Measurements from ENCODE around the gene LDHB. TPM values are rescaled to one million over a fixed set of nuclear protein-coding genes. Genes with fewer than 3 reads are reported as not detected.

The LDHB gene
- total RNA-seq, 1 experiment from 2014 or later, result 2,316 TPM

DNA sequence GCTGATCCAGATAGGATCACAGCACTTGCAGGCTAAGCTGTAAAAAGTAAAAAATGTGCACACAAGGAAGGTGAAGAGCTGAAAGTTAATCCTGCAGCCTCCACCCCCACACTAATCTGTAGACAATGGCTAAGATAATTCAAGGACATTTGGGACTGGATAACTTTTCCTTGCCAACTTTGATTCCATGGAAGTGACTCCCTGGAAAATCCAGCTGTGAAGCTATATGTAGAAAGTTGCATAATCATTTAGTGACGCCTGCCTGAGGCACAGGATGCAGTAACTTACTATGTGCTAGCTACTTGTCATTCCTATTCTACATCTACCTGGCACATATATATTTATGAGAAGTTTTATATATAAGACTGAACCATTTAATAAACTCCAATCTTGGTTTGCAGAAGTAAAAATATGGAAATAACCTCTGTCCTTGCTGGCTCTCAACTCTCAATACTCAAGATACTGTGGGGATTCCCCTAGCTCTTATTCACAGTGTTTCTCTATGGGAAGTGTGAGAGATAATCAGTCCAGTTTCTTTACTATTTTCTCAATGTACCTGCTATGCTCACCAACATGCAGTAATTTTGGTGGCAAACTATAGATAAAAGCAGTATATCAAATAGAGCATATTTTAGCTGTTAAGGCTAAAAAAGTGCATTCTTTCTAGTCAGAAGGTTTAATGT lies 14.8 kb downstream of the LDHB start:
- H3K36me3 ChIP-seq, result peaks cover 93% of the 10 kb centered on the region
- DNase-seq, result no peak
- H3K4me3 ChIP-seq, result no peak overlapping the region
- H3K27me3 ChIP-seq, result no peaks in the 10 kb centered on the region
- no peaks in the 10 kb centered on the region for H3K9me3 ChIP-seq

DNA sequence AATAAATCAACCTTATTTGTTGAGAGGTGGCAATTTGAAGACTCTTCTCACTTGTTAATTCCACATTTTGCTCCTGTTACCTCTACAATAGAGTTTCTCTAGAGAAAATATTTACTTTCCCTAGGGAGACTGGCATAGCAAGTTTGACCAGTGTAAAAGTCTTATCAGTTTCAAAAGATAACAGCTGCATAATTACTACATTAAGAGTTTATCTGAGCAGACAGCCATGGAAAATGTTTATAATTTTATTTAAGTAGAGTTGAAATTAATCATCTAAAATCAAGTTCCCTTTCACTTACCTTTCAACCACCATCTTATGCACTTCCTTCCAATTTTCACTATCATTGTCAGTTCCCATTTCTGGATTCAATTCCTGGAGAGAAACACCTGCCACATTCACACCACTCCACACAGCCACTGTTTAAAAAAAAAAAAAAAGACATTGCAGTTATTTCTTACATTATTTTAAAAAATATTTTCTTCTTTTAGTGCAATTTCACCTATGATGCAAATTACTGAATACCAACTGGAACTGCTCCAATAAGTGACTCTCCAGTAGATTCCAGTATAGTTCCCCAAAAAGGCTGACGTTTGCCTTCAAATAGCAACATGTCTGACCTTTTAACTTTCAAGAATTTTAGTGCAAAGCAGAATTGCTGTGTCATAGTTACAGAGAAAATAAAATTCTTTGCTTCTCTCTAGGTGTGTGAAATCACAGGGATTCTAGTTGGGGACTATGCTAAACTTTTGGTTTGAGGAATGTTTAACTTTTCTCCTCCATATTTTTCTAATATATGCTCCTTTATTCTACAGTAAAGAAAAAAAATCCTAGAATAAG lies 19.4 kb downstream of the LDHB start:
- no peak for DNase-seq
- no peak overlapping the region for H3K4me3 ChIP-seq
- no peaks in the 10 kb centered on the region for H3K9me3 ChIP-seq
- H3K27me3 ChIP-seq, result no peaks in the 10 kb centered on the region
- H3K36me3 ChIP-seq, result peaks cover 95% of the 10 kb centered on the region

DNA sequence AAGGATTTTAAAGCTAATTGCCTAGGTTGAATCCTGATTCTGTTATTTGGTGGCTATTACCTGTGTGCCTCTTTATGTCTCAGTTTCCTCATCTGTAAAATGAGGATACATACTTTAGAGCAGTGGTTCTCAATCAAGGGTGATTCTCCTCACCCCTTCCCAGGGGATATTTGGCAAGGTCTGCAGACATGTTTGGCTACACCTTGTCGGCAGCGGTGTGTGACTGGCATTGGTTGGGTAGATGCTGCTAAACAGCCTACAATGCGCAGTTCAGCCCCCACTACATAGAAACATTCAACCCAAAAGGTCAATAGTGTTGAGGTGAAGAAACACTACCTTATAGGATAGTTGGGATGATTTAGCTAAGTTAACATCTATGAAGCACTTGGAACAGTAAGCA lies 23.4 kb downstream of the LDHB start:
- Histone ChIP-seq H3K36me3 (peaks cover 59% of the 10 kb centered on the region), H3K4me3 (no peak overlapping the region)
- DNase-seq, result no peak

DNA sequence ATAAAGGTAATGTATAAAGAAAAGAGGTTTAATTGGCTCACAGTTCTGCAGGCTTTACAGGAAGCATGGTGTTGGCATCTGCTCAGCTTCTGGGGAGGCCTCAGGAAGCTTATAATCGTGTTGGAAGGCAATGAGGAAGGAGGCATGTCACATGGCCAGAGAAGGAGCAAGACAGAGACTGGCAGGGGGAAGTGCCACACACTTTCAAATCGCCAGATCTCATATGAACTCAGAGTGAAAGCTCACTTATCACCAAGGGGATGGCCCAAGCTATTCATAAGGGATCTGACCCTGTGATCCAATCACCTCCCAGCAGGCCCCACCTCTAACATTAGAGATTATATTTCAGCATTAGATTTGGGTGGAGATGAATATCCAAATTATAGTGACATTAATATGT lies 26.3 kb downstream of the LDHB start:
- H3K27me3 ChIP-seq, result no peaks in the 10 kb centered on the region
- H3K4me3 ChIP-seq, result no peak overlapping the region
- peaks cover 30% of the 10 kb centered on the region for H3K36me3 ChIP-seq
- DNase-seq, result no peak
- H3K9me3 ChIP-seq, result no peaks in the 10 kb centered on the region

More for the DNA sequence above, 23.4 kb downstream of the LDHB start:
- H3K27me3 ChIP-seq, result no peaks in the 10 kb centered on the region
- H3K9me3 ChIP-seq, result no peaks in the 10 kb centered on the region

DNA sequence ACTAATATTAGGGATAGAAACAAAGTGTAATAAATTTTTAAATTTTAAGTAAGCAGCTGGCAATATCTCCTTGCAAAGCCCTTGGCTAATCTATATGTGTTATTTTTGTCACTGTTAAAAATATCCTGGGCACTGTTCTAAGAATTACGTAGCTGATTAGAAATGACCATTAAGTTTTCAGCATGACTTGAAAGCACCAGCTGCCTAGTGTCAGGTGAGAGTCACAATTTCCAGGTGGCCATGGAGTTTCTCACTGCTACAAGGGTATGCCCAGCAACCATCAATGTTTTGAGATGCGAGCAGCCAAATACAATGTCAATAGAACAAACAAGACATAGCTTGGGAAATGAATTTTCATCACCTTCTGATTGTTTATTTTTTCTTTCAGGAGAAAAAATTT lies 29.7 kb downstream of the LDHB start:
- Histone ChIP-seq H3K4me3 (no peak overlapping the region), H3K27me3 (no peaks in the 10 kb centered on the region), H3K36me3 (no peaks in the 10 kb centered on the region; the same call in none of the 2 replicates), H3K9me3 (no peaks in the 10 kb centered on the region)
- DNase-seq, result no peak

DNA sequence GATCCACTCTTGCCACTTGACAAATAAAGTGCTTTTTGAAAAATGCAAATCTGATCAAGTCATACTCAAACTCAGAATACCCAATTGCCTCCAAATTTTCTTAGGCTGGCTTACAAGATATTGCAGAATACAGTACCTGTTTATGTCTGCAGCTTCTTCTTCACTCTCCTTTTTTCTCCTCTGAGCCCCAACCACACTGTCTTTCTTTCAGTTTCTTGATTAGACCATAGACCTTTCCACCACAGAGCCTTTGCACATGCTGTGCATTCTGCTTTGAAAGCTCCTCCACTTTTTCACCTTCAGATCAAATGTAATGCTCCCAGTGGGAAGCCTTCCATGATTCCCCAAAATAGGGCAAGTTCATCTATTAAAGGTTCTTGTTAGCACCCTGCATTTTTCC lies 39.1 kb downstream of the LDHB start:
- DNase-seq, result no peak
- Histone ChIP-seq H3K4me3 (no peak overlapping the region), H3K27me3 (no peaks in the 10 kb centered on the region), H3K9me3 (no peaks in the 10 kb centered on the region), H3K36me3 (no peaks in the 10 kb centered on the region)

DNA sequence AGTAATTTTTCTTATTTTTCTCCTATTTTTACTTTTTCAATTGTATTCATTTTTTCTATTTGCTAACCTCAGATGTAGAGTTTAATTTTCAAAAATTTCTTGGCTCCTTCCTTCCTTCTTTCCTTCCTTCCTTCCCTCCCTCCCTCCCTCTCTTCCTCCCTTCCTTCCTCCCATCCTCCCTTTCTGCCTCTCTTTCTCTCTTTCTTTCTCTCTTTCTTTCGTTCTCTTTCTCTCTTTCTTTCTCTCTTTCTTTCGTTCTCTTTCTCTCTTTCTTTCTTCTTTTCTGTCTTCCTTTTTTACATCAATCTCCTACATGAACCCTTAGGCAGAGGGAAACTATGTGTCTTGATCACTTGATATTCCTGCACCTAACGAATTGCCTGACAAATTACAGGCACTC lies 40.6 kb downstream of the LDHB start:
- DNase-seq, result no peak
- no peak overlapping the region for H3K4me3 ChIP-seq
- no peaks in the 10 kb centered on the region for H3K9me3 ChIP-seq
- H3K27me3 ChIP-seq, result no peaks in the 10 kb centered on the region
- no peaks in the 10 kb centered on the region for H3K36me3 ChIP-seq

DNA sequence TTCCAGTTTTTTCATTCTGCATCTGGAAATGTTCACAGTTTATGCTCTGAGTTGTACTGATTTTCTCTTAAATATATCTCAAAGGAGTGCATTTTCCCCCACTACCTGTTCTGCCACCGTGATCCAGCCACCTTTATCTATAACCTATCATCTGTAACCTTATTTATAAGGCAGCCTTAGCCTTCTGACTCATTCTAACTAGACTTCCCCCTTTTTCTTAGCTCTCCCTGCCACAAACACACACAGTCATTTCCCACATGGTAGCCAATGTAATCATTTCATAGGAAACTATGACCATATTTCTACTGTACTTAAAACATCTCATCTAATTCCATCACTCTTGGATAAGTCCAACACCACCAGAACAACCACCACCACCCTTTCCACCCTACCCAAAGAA lies 42.2 kb downstream of the LDHB start:
- Histone ChIP-seq H3K27me3 (no peaks in the 10 kb centered on the region), H3K9me3 (no peaks in the 10 kb centered on the region), H3K4me3 (no peak overlapping the region), H3K36me3 (no peaks in the 10 kb centered on the region)
- no peak for DNase-seq

DNA sequence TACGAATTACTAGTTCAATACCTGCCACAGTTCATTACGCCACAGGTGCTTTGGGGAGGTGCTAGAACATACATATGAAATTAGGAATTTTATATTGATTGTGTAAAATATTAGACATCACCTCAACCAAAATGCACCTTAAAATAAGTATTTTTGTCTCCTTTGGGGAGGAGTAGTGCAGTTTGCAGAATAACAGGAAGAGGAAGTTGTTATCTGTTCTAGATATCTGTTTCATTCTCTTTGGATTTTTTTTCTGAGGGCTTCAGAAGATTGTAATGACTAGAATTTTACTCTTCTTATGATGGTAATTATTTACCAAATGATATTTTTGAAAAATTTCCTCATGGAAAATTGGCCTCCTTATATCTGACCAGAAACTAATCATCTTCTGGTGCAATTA lies 43.1 kb downstream of the LDHB start:
- no peak for DNase-seq
- H3K9me3 ChIP-seq, result no peaks in the 10 kb centered on the region
- H3K27me3 ChIP-seq, result no peaks in the 10 kb centered on the region
- no peak overlapping the region for H3K4me3 ChIP-seq
- no peaks in the 10 kb centered on the region for H3K36me3 ChIP-seq

DNA sequence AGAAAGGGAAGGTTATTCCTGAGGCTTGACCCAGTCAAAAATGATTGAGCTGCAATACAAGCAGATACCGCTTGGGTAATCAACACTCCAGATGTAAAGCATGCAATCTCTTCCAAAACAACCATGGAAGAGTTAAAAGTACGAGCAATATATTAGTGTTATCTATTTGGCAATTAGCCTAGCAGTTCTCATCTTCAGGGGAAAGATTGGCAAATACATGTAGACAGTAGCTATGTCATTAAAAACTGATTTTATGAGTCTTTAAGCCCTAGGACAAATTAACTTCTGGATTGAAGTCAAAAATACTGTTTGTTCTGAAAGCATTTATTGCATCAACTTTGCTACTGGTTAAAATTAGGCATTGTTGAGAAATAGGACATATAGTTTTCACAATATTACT lies 43.7 kb downstream of the LDHB start:
- no peak overlapping the region for H3K4me3 ChIP-seq
- H3K9me3 ChIP-seq, result no peaks in the 10 kb centered on the region
- DNase-seq, result no peak
- H3K36me3 ChIP-seq, result no peaks in the 10 kb centered on the region
- no peaks in the 10 kb centered on the region for H3K27me3 ChIP-seq

DNA sequence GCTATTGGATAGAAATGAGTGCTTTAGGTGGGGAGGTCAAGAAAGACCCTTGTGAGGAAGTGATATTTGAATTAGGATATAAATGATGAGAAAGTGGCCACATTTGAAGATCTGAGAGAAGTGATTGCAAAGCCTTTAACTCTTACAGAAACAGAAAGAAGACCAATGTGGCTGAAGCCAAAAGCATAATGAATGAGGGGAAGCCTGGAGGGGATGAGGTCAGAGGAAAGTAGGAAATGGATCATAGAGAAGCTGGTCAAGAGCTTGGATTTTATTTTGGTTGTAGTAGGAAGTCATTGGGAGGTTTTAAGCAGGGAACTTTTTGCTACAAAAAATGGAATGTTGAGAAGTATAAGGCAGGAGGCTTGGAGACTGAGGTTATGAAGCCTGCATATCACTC lies 49.4 kb downstream of the LDHB start:
- no peaks in the 10 kb centered on the region for H3K36me3 ChIP-seq
- DNase-seq, result no peak
- no peaks in the 10 kb centered on the region for H3K9me3 ChIP-seq
- H3K4me3 ChIP-seq, result no peak overlapping the region
- H3K27me3 ChIP-seq, result no peaks in the 10 kb centered on the region; the same call in 1 of the 2 replicates

DNA sequence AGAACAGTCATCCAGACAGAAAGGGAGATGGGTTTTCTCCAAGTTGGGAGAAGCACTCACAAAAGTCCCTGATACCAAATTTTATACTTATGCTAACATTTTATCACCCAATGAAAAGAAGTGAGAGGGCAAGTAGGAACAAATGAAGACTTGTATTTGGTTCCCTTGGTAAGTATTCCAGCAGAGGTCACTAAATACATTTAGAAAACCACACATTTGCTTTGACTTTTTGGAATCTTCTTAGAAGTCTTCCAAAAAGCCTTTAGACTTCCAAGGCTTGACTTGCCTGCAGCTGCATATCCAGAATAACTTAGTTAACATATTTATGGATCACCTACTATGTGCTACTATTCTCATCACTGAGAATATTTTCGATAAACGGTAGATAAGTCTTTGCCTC lies 49.9 kb downstream of the LDHB start:
- Histone ChIP-seq H3K9me3 (no peaks in the 10 kb centered on the region), H3K27me3 (no peaks in the 10 kb centered on the region; the same call in 1 of the 2 replicates), H3K4me3 (no peak overlapping the region), H3K36me3 (no peaks in the 10 kb centered on the region)
- DNase-seq, result no peak

DNA sequence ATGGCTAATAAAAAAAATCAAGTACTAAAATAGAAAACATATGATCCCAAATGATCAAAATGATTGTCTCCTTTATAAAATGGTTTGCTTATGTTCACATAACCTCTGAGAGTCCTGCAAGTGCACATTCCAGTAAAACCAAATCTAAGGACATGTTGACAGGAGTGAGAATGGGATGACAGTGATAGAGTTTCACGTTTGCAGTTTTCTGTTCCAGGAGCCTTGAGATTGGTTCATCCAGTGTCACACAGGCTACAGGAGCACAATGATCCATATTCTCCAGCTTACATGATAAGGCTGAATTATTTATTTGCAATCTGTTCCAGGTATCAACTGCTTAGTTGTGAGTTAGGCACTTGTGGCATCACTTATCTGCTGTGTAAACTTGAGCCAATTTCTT lies 51.5 kb downstream of the LDHB start:
- no peaks in the 10 kb centered on the region for H3K36me3 ChIP-seq
- DNase-seq, result no peak
- H3K4me3 ChIP-seq, result no peak overlapping the region
- no peaks in the 10 kb centered on the region; the same call in 1 of the 2 replicates for H3K27me3 ChIP-seq
- H3K9me3 ChIP-seq, result no peaks in the 10 kb centered on the region

DNA sequence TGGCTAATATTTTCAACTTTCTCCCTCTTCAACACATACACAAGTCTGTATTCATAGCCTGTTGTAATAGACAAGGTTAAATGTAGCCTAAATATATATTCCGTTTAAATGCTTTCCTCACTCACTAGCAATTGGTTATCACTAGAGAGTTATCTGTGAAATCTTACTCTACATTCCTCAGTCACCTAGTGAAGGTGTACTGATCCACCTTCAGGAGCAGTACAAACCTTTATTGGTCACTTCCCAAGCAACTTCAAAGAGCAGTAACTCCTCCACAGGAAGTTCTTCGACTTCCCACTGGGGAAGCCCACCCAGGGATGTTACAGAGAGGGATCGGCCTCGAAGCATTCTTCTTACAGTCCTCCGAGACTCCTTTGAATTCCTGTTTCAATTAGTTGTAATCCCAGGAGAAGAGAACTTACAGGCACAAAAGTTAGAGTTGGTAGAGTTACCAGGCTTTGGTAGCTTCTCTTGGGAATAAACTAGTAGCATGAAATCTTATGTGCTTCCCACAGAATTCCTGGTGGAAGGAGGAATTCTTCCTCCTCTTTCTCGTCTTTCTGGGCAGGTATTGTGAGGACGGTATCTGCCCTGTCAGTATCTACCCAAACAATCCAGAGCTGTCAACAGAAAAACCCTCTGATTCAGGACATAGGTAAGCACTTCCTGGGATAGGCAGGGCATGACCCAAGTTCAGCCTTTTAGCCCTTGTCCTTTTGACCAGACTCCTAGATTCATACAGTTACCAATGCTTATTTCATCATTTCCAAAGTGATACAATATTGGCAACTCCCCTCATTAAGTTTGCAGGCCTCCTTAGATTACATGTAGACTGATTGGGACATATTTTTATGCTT lies 53.2 kb downstream of the LDHB start, which contains the start of gene GYS2:
TSS of gene GYS2 (minus strand) at position 603 of the 857 bp plus-strand sequence. CDS start at position 348, 255 bp downstream.
- no peak for DNase-seq
- Histone ChIP-seq H3K4me3 (no peak within 1 kb of the TSS), H3K9me3 (no peaks in the 10 kb centered on the region), H3K27me3 (no peaks in the 10 kb centered on the region; the same call in 1 of the 2 replicates), H3K36me3 (no peaks in the 10 kb centered on the region)

DNA sequence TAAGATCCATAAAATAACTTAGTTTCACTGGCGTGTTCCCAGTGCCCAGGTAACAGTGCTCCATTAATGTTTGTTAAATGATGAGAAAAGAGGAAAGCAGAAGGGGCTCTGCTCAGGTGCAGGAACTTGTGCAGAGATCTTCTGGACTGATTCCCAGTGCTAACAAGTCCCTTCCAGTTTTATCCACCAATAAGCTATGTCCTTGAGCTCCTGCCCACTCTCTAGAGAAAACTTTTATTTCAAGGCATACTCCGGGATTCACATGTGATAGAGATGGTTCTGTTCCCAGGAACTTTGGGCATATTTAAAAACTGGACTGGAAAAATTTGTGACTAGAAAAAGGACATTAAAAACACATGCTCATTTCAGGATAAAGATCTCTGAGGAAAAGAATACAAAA lies 54.9 kb downstream of the LDHB start:
- Histone ChIP-seq H3K4me3 (no peak overlapping the region), H3K27me3 (no peaks in the 10 kb centered on the region; the same call in 1 of the 2 replicates), H3K36me3 (no peaks in the 10 kb centered on the region), H3K9me3 (no peaks in the 10 kb centered on the region)
- DNase-seq, result no peak

DNA sequence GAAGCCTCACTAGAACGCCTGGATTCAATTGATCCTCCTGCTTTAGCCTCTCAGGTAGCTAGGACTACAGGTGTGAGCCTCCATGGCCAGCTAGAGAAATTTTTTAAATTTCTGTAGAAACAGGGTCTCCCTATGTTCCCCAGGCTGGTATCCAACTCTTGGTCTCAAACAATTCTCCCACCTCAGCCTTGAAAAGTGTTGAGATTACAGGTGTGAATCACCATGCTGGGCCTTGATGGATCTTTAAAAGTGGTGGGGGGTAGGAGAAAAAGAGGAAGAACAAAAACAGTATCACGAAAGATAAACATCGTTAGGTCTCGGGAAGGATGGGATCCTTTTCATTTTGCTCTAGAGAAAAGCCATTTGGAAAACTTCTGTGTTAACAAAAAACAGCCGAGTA lies 57.4 kb downstream of the LDHB start:
- Histone ChIP-seq H3K27me3 (no peaks in the 10 kb centered on the region), H3K4me3 (no peak overlapping the region), H3K36me3 (no peaks in the 10 kb centered on the region), H3K9me3 (no peaks in the 10 kb centered on the region)
- DNase-seq, result no peak

Data from MG63 (cell line).